DOHH2 (cell line): ENCODE results near the gene SNAPC5.

Source experiments
- H3F3A ChIP-seq: fragments of 200-600 bp; sonication (generic), shearing (Covaris generic); 2 replicates; pipeline ENCODE4 v1.6.0; 2016; ENCODE audit warnings: antibody characterized with exemption, mild to moderate bottlenecking; ENCODE audit not compliant: control insufficient read depth, insufficient read depth
- H3K27ac ChIP-seq: fragments of 200-600 bp; sonication (generic); 2 replicates; pipeline ENCODE4 v1.5.1; 2014; ENCODE audit warnings: low read depth, mild to moderate bottlenecking, low read length, moderate library complexity
- H3K27me3 ChIP-seq: fragments of 200-600 bp; sonication (generic); 2 replicates; pipeline ENCODE4 v1.6.1; 2014; ENCODE audit warnings: mild to moderate bottlenecking, low read length, mixed read lengths; ENCODE audit not compliant: control insufficient read depth
- H3K36me3 ChIP-seq: fragments of 200-600 bp; sonication (generic); 2 replicates; pipeline ENCODE4 v1.6.1; 2014; ENCODE audit warnings: mild to moderate bottlenecking, low read length, moderate library complexity, mixed read lengths; ENCODE audit not compliant: control insufficient read depth
- H3K4me1 ChIP-seq: fragments of 200-600 bp; sonication (generic); 2 replicates; pipeline ENCODE4 v1.6.1; 2014; ENCODE audit warnings: mild to moderate bottlenecking, low read length, mixed read lengths; ENCODE audit not compliant: control insufficient read depth
- H3K4me2 ChIP-seq: fragments of 200-600 bp; sonication (generic); 2 replicates; pipeline ENCODE4 v1.6.0; 2014; ENCODE audit warnings: mild to moderate bottlenecking, low read length, moderate library complexity
- H3K4me3 ChIP-seq: fragments of 200-600 bp; sonication (generic); 2 replicates; pipeline ENCODE4 v1.5.1; 2014; ENCODE audit warnings: mild to moderate bottlenecking, low read length, mixed read lengths
- H3K79me2 ChIP-seq: fragments of 200-600 bp; sonication (generic); 2 replicates; pipeline ENCODE4 v1.6.1; 2014; ENCODE audit warnings: mild to moderate bottlenecking, low read length, mixed read lengths; ENCODE audit not compliant: control insufficient read depth
- H3K9me2 ChIP-seq: fragments of 200-600 bp; sonication (generic); replicated peaks from 2 replicates; pipeline ENCODE4 v1.6.1; 2014; ENCODE audit warnings: mild to moderate bottlenecking, low read length, mixed read lengths; ENCODE audit not compliant: control insufficient read depth
- H3K9me3 ChIP-seq: fragments of 200-600 bp; sonication (generic); 2 replicates; pipeline ENCODE4 v1.6.1; 2014; ENCODE audit warnings: antibody characterized with exemption, low read length, mixed read lengths; ENCODE audit not compliant: control insufficient read depth, insufficient read depth
- H4K20me1 ChIP-seq: fragments of 200-600 bp; sonication (generic); 2 replicates; pipeline ENCODE4 v1.6.0; 2014; ENCODE audit warnings: low read depth, mild to moderate bottlenecking, antibody characterized with exemption, low read length, moderate library complexity; ENCODE audit not compliant: control insufficient read depth, insufficient read depth
- EZH2phosphoT487 ChIP-seq: fragments of 200-600 bp; sonication (generic); IDR thresholded peaks from 2 replicates; pipeline ENCODE4 v1.6.1; 2017; ENCODE audit warnings: borderline replicate concordance, mild to moderate bottlenecking, antibody characterized with exemption, low read length, moderate library complexity, mixed read lengths
- TF ChIP-seq, protein P1 (sequence below): fragments of 200-600 bp; sonication (generic); IDR thresholded peaks from one replicate; pipeline ENCODE4 v1.5.1; 2014; ENCODE audit warnings: antibody characterized with exemption, mild to moderate bottlenecking, low read depth, low read length; ENCODE audit not compliant: poor library complexity, severe bottlenecking

Gene SNAPC5

DNA sequence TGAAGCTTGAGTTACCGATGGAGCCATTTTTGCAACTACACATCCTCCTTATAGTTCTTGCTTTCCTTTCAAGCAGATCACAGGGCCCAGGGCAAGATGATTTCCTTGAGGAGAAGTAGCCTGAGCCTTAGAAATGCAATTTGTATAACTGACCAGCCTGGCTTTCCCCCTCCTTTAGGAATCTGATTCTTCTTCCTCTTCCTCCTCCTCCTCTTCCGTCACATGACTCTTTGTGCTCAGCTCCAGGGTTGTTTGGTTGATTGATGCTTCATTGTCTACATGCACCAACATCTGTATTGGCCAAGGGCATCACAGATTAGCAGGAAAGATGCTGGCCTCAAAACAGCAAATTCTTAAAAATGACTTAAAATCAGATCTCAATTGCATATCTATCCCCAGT, 3.3 kb downstream of the SNAPC5 start:
- no peak overlapping the region for H3K4me3 ChIP-seq
- H4K20me1 ChIP-seq, result no peaks in the 10 kb centered on the region; the same call in 1 of the 2 replicates
- TF ChIP-seq EZH2phosphoT487, result no peak
- TF ChIP-seq, protein P1, sequence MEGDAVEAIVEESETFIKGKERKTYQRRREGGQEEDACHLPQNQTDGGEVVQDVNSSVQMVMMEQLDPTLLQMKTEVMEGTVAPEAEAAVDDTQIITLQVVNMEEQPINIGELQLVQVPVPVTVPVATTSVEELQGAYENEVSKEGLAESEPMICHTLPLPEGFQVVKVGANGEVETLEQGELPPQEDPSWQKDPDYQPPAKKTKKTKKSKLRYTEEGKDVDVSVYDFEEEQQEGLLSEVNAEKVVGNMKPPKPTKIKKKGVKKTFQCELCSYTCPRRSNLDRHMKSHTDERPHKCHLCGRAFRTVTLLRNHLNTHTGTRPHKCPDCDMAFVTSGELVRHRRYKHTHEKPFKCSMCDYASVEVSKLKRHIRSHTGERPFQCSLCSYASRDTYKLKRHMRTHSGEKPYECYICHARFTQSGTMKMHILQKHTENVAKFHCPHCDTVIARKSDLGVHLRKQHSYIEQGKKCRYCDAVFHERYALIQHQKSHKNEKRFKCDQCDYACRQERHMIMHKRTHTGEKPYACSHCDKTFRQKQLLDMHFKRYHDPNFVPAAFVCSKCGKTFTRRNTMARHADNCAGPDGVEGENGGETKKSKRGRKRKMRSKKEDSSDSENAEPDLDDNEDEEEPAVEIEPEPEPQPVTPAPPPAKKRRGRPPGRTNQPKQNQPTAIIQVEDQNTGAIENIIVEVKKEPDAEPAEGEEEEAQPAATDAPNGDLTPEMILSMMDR, result no peak
- H3K4me2 ChIP-seq, result no peak overlapping the region
- H3K9me3 ChIP-seq, result no peaks in the 10 kb centered on the region
- no peaks in the 10 kb centered on the region for H3K27me3 ChIP-seq
- no peaks in the 10 kb centered on the region for H3K9me2 ChIP-seq
- peaks cover 24% of the 10 kb centered on the region for H3K4me1 ChIP-seq
- peaks cover 97% of the 10 kb centered on the region for H3K36me3 ChIP-seq
- H3K79me2 ChIP-seq, result peaks cover 37% of the 10 kb centered on the region
- peaks cover 59% of the 10 kb centered on the region for H3F3A ChIP-seq
- H3K27ac ChIP-seq, result no peak overlapping the region

DNA sequence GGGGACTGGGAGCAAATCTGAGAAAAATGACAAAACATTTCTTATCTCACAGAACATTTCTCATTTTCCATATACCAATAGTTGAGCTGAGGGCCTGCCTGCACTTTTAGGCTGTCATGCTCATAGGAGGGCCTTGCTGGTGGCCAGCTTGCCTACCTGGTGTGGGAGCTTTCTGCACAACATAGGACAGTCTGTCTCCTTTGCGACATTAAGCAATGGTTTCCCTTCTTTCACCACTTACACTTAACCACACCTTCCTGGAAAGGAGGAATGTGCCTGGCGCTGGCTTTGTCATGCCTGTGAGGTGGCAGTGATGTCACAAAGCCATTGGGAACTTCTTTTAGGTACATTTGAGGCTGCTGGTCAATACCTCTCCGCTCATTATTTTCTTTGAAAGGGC, 5.7 kb downstream of the SNAPC5 start:
- H3F3A ChIP-seq, result peaks cover 51% of the 10 kb centered on the region
- H3K4me1 ChIP-seq, result peaks cover 10% of the 10 kb centered on the region
- no peaks in the 10 kb centered on the region for H3K9me3 ChIP-seq
- peaks cover 98% of the 10 kb centered on the region for H3K36me3 ChIP-seq
- peaks cover 30% of the 10 kb centered on the region for H3K79me2 ChIP-seq
- H3K9me2 ChIP-seq, result no peaks in the 10 kb centered on the region
- no peak overlapping the region for H3K4me3 ChIP-seq
- H3K27ac ChIP-seq, result no peak overlapping the region
- no peaks in the 10 kb centered on the region for H4K20me1 ChIP-seq
- TF ChIP-seq, protein P1, result no peak
- H3K4me2 ChIP-seq, result no peak overlapping the region
- H3K27me3 ChIP-seq, result no peaks in the 10 kb centered on the region

DNA sequence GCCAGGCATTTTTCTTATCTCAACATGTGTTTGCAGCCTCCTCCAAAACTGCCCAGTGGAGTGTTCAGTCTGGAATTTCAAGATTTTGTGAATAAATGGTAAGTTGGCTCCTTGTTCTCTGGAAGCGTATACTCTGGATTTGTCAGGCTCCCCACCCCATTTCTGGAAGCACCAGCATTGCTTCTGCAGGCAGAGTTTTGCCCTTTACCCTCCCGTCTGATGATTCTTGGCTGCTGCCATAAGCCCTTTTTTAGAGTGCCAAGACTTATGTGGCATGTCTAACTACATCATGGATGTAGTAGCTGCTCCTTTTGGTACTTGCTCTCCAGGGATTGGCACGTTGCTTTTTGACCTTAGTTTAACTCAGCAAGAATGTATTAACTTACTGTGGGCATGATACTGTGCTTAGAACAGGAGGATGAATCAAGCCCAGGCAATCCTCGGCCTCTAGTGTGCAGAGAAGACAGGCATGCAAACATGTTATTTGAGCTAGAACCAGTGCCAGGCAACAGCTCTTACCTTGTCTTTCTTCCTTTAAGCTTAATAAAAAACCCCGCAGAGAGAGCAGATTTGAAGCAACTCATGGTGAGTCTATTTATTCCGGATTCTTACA, 8.3 kb downstream of the SNAPC5 start:
- H3K4me1 ChIP-seq, result no peaks in the 10 kb centered on the region
- no peak overlapping the region for H3K4me3 ChIP-seq
- H3K4me2 ChIP-seq, result no peak overlapping the region
- no peak overlapping the region for H3K27ac ChIP-seq
- H3K79me2 ChIP-seq, result peaks cover 8% of the 10 kb centered on the region
- peaks cover 98% of the 10 kb centered on the region for H3K36me3 ChIP-seq
- no peaks in the 10 kb centered on the region for H4K20me1 ChIP-seq
- no peak for TF ChIP-seq EZH2phosphoT487
- TF ChIP-seq, protein P1, result no peak
- peaks cover 45% of the 10 kb centered on the region for H3F3A ChIP-seq
- H3K9me3 ChIP-seq, result no peaks in the 10 kb centered on the region
- no peaks in the 10 kb centered on the region for H3K27me3 ChIP-seq
- H3K9me2 ChIP-seq, result no peaks in the 10 kb centered on the region
